ENCODE results near the gene PSMD3.

DNA sequence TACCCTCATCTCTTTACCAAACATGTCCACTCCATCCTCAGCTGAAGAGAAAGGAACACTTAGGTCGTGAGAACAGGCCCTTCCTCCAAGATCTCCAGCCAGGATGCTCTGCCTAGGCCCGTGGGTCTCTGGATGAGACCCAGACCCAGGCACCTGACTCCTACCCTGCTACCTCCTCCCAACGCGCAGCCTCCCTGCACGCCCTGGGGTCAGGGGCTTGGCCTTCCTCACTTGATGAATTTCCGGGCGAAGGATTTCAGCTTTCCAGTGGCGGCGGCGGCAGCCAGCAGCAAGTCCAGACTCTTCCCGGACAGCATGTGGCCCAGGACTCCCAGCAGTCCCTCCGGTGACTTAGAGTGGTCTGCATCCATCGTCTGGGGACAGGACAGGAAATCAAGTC, 48.0 kb downstream of the PSMD3 start:
- TF ChIP-seq, protein P1, sequence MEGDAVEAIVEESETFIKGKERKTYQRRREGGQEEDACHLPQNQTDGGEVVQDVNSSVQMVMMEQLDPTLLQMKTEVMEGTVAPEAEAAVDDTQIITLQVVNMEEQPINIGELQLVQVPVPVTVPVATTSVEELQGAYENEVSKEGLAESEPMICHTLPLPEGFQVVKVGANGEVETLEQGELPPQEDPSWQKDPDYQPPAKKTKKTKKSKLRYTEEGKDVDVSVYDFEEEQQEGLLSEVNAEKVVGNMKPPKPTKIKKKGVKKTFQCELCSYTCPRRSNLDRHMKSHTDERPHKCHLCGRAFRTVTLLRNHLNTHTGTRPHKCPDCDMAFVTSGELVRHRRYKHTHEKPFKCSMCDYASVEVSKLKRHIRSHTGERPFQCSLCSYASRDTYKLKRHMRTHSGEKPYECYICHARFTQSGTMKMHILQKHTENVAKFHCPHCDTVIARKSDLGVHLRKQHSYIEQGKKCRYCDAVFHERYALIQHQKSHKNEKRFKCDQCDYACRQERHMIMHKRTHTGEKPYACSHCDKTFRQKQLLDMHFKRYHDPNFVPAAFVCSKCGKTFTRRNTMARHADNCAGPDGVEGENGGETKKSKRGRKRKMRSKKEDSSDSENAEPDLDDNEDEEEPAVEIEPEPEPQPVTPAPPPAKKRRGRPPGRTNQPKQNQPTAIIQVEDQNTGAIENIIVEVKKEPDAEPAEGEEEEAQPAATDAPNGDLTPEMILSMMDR (conservative IDR thresholded peaks at IDR 0.05 in 1 of 2, IDR thresholded peaks at IDR 0.05 in 1 of 2; ENCODE audit: extremely low read depth in 1 of 2, insufficient read depth in 1 of 2, low read depth in 1 of 2, low read length in 2 of 2): no peak
- no peak for TF ChIP-seq EZH2 (IDR thresholded peaks at IDR 0.05; ENCODE audit: borderline replicate concordance, low read length)

Data from mammary epithelial cell (primary cell).